SK-N-SH (cell line): Measurements from ENCODE around the gene S100A2. TPM values are rescaled to one million over a fixed set of nuclear protein-coding genes. Genes with fewer than 3 reads are reported as not detected.
A peak's percentile ranks its signal among the peaks of the same experiment; 100 is the strongest.

ENCODE experiments used
- CTCF ChIA-PET: fragments of 300-600, 350-600 bp; formaldehyde crosslinking; extraction: SDS; loops from one replicate; lab custom pipeline; 2021; lab: Yijun Ruan, JAX
- POLR2A ChIA-PET: fragments of 350-600 bp; sonication (Branson Sonifier 250); formaldehyde crosslinking; extraction: SDS; loops from one replicate; lab custom pipeline; 2020; ENCODE audit warnings: antibody characterized with exemption, inconsistent platforms; lab: Yijun Ruan, JAX
- DNase-seq: peaks from one replicate; pipeline ENCODE4 v3.0.0; 2012
- H2AFZ ChIP-seq: fragments of 200-600 bp; sonication (generic); 2 replicates; pipeline ENCODE4 v1.8.1; 2016; ENCODE audit warnings: antibody characterized with exemption, mild to moderate bottlenecking, low read depth
- H3F3A ChIP-seq: fragments of 200-600 bp; sonication (generic); replicated peaks from 2 replicates; pipeline ENCODE3; 2016; ENCODE audit warnings: antibody characterized with exemption, mild to moderate bottlenecking; ENCODE audit not compliant: insufficient read depth
- H3K27ac ChIP-seq, 2 experiments: fragments of 200-500 bp in 1 of 2; fragments of 200-600 bp in 1 of 2; sonication (Bioruptor generic) in 1 of 2; sonication (generic), shearing (Covaris generic) in 1 of 2; 2 replicates each; pipeline versions ENCODE4 v1.5.1 to v1.6.1; 2014 to 2016; ENCODE audit warnings: low read depth in 2 of 2, inconsistent platforms in 1 of 2, low read length in 1 of 2, mild to moderate bottlenecking in 1 of 2, mixed read lengths in 1 of 2
- H3K27me3 ChIP-seq: fragments of 200-600 bp; sonication (generic), shearing (Covaris generic); 2 replicates; pipeline ENCODE4 v1.6.1; 2016; ENCODE audit warnings: mixed run types; ENCODE audit not compliant: insufficient read depth
- H3K36me3 ChIP-seq, 2 experiments: fragments of 200-500 bp in 1 of 2; fragments of 200-600 bp in 1 of 2; sonication (Bioruptor generic) in 1 of 2; sonication (generic) in 1 of 2; replicated peaks in 1 of 2; 2 replicates each; pipeline versions ENCODE3 to v1.5.1; 2014 to 2016; ENCODE audit warnings: low read length in 1 of 2, mild to moderate bottlenecking in 1 of 2; ENCODE audit not compliant: insufficient read depth in 2 of 2, control insufficient read depth in 1 of 2
- H3K4me1 ChIP-seq, 2 experiments: fragments of 200-500 bp in 1 of 2; fragments of 200-600 bp in 1 of 2; sonication (Bioruptor generic) in 1 of 2; sonication (generic), shearing (Covaris generic) in 1 of 2; 2 replicates each; pipeline versions ENCODE4 v1.5.1 to v1.6.1; 2014 to 2016; ENCODE audit warnings: low read depth in 1 of 2, low read length in 1 of 2, mixed run types in 1 of 2; ENCODE audit not compliant: insufficient read depth in 2 of 2, control insufficient read depth in 1 of 2
- H3K4me2 ChIP-seq: fragments of 200-600 bp; sonication (generic), shearing (Covaris generic); 2 replicates; pipeline ENCODE4 v1.6.1; 2017; ENCODE audit warnings: mixed run types
- H3K4me3 ChIP-seq, 2 experiments: fragments of 200-500 bp in 1 of 2; fragments of 200-600 bp in 1 of 2; sonication (Bioruptor generic) in 1 of 2; sonication (generic), shearing (Covaris generic) in 1 of 2; 2 replicates each; pipeline versions ENCODE4 v1.5.1 to v1.8.1; 2014 to 2016; ENCODE audit warnings: low read depth in 2 of 2, inconsistent platforms in 1 of 2, low read length in 1 of 2, mild to moderate bottlenecking in 1 of 2, mixed read lengths in 1 of 2, moderate library complexity in 1 of 2
- H3K79me2 ChIP-seq: fragments of 200-600 bp; sonication (generic); 2 replicates; pipeline ENCODE4 v1.8.1; 2017; ENCODE audit warnings: mild to moderate bottlenecking; ENCODE audit not compliant: insufficient read depth
- H3K9ac ChIP-seq: fragments of 200-600 bp; sonication (generic); 2 replicates; pipeline ENCODE4 v1.6.1; 2017; ENCODE audit warnings: mixed run types
- H3K9me2 ChIP-seq: fragments of 200-600 bp; sonication (generic); 2 replicates; pipeline ENCODE4 v1.6.1; 2017; ENCODE audit warnings: mixed run types
- H3K9me3 ChIP-seq: fragments of 200-600 bp; sonication (generic); 2 replicates; pipeline ENCODE4 v1.6.1; 2017; ENCODE audit warnings: mixed run types, mild to moderate bottlenecking, moderate library complexity
- H4K20me1 ChIP-seq: fragments of 200-600 bp; sonication (generic); 2 replicates; pipeline ENCODE4 v1.6.1; 2017; ENCODE audit warnings: mild to moderate bottlenecking, mixed run types; ENCODE audit not compliant: insufficient read depth
- ELF1 ChIP-seq: IDR thresholded peaks from 2 replicates; pipeline ENCODE4 v1.4.0; 2012
- EZH2phosphoT487 ChIP-seq: fragments of 200-600 bp; sonication (generic); IDR thresholded peaks from 2 replicates; pipeline ENCODE4 v1.6.1; 2017; ENCODE audit warnings: low read depth, mixed run types, mild to moderate bottlenecking, antibody characterized with exemption, moderate library complexity, borderline replicate concordance
- FOSL2 ChIP-seq: IDR thresholded peaks from 2 replicates; pipeline ENCODE4 v1.4.0; 2012; ENCODE audit warnings: low read depth, mild to moderate bottlenecking, moderate library complexity, borderline replicate concordance
- FOXJ3 ChIP-seq: sonication (generic); formaldehyde crosslinking; IDR thresholded peaks from 2 replicates; pipeline ENCODE4 v1.5.1; 2020; ENCODE audit warnings: mild to moderate bottlenecking, missing genetic modification reagents
- FOXM1 ChIP-seq: IDR thresholded peaks from 2 replicates; pipeline ENCODE4 v1.4.0; 2012; ENCODE audit warnings: low read depth, mild to moderate bottlenecking
- GATA2 ChIP-seq: sonication (generic); formaldehyde crosslinking; IDR thresholded peaks from 2 replicates; pipeline ENCODE4 v1.5.0; 2020; ENCODE audit warnings: mild to moderate bottlenecking, missing genetic modification reagents
- IRF3 ChIP-seq: fragments of 150-350 bp; IDR thresholded peaks from 2 replicates; pipeline ENCODE4 v1.6.1; 2016; ENCODE audit warnings: mild to moderate bottlenecking, low read depth, low read length
- JUND ChIP-seq: IDR thresholded peaks from 2 replicates; pipeline ENCODE4 v1.4.0; 2012
- MEF2A ChIP-seq: IDR thresholded peaks from 2 replicates; pipeline ENCODE4 v1.4.0; 2012; ENCODE audit warnings: low read depth, borderline replicate concordance
- NRF1 ChIP-seq: IDR thresholded peaks from 2 replicates; pipeline ENCODE4 v1.6.1; 2012; ENCODE audit warnings: low read depth, mild to moderate bottlenecking, low read length
- RAD21 ChIP-seq: IDR thresholded peaks from 2 replicates; pipeline ENCODE4 v1.6.1; 2012; ENCODE audit warnings: mild to moderate bottlenecking, low read length
- RFX5 ChIP-seq: IDR thresholded peaks from 2 replicates; pipeline ENCODE4 v1.6.1; 2012; ENCODE audit warnings: mild to moderate bottlenecking, improper control_type of control experiment, low read length
- RXRA ChIP-seq: IDR thresholded peaks from 2 replicates; pipeline ENCODE4 v1.4.0; 2012; ENCODE audit warnings: low read depth, mild to moderate bottlenecking, borderline replicate concordance
- SIN3A ChIP-seq: IDR thresholded peaks from 2 replicates; pipeline ENCODE4 v1.6.1; 2012; ENCODE audit warnings: low read depth, mild to moderate bottlenecking, low read length, moderate library complexity, borderline replicate concordance
- SMC3 ChIP-seq: IDR thresholded peaks from 2 replicates; pipeline ENCODE4 v1.6.1; 2012; ENCODE audit warnings: low read depth, low read length, improper control_type of control experiment
- TAF1 ChIP-seq: IDR thresholded peaks from 2 replicates; pipeline ENCODE4 v1.6.1; 2012; ENCODE audit warnings: low read depth, mild to moderate bottlenecking, low read length, moderate library complexity, borderline replicate concordance
- TEAD4 ChIP-seq: IDR thresholded peaks from 2 replicates; pipeline ENCODE4 v1.4.0; 2012; ENCODE audit warnings: mild to moderate bottlenecking, borderline replicate concordance; ENCODE audit not compliant: insufficient read depth
- USF1 ChIP-seq: IDR thresholded peaks from 2 replicates; pipeline ENCODE4 v1.4.0; 2012; ENCODE audit warnings: low read depth, borderline replicate concordance
- USF2 ChIP-seq: fragments of 150-350 bp; IDR thresholded peaks from 2 replicates; pipeline ENCODE4 v1.6.1; 2017; ENCODE audit warnings: antibody characterized with exemption, low read length, low read depth, borderline replicate concordance
- ZBTB33 ChIP-seq: IDR thresholded peaks from 2 replicates; pipeline ENCODE4 v1.4.0; 2012; ENCODE audit warnings: low read depth, borderline replicate concordance
- WGBS: methylation state at CpG from one replicate; pipeline ENCODE4 v1.1.6; 2017; ENCODE audit warnings: low lambda C conversion rate; 5-methylcytosine and 5-hydroxymethylcytosine counted together
- polyA plus RNA-seq, 3 experiments: library from polyadenylated mRNA; depleted of rRNA; stranded (reverse); fragments of >200 nt; gene quantifications; 2 replicates each; pipeline ENCODE4 v1.2.3, GENCODE V29; 2012
- TF ChIP-seq, protein P1 (sequence below): fragments of 200-600 bp; sonication (generic); IDR thresholded peaks from 2 replicates; pipeline ENCODE4 v1.6.1; 2017; ENCODE audit warnings: antibody characterized with exemption, mild to moderate bottlenecking, moderate library complexity
- TF ChIP-seq, protein P2 (sequence below): IDR thresholded peaks from 2 replicates; pipeline ENCODE4; 2012
- TF ChIP-seq, protein P3 (sequence below): IDR thresholded peaks from 2 replicates; pipeline ENCODE4 v1.4.0; 2012; ENCODE audit warnings: low read depth

The S100A2 gene
- polyA plus RNA-seq, 1 of the 3 experiments (the other 2 are of a cell fraction), result 31.4 TPM

DNA sequence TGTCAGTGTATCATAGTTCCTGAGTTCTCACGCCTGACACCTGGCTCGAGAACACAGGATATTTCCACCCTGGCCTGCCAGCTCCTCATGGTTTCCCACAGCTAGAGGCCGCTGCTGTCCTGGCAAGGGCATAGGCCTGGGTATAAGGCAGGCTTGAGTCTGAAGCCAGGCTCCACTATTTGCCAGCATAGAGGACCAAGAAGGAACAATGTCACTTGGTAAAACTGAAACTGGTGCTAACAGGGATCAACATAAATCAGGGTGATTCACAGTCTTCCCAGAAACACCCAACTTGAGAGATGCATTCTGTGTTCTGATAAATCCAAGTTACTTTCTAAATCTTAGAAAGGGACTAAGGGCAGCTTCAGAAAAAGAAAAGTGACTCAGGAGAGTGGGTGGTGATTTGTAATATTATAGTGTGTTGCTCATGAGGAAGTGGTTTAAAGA lies 6.9 kb upstream of the S100A2 start:
- no peaks in the 10 kb centered on the region for H3K79me2 ChIP-seq
- no peaks in the 10 kb centered on the region for H3K9me3 ChIP-seq
- ChIA-PET POLR2A (interaction anchor here (2.1 kb wide), 1 partner anchor 62 kb away, joined by 12 read pairs; the partner anchor contains the start of gene CHTOP), CTCF (interaction anchor here (0.6 to 7.4 kb wide), 39 partner anchors 9 to 220 kb away, joined by 3 to 283 read pairs (median 5); partner anchors contain the start of genes CHTOP, NPR1, S100A14 and S100A16)
- H3K4me3 ChIP-seq, result no peak overlapping the region
- H3K4me2 ChIP-seq, result peak overlapping the region; percentile 7; the same call in 1 of the 2 replicates
- H3K9ac ChIP-seq, result peak overlapping the region; percentile 33; the same call in 1 of the 2 replicates
- H3F3A ChIP-seq, result peaks cover 22% of the 10 kb centered on the region
- no peaks in the 10 kb centered on the region for H3K27me3 ChIP-seq
- no peaks in the 10 kb centered on the region for H3K9me2 ChIP-seq
- DNase-seq, result peak; percentile 78
- WGBS, result 0% methylated on average over 3 of the region's 3 CpGs
- H3K4me1 ChIP-seq, result peaks cover 12 to 15% of the 10 kb centered on the region in 2 experiments
- H3K36me3 ChIP-seq, result no peaks in the 10 kb centered on the region
- H2AFZ ChIP-seq, result peak overlapping the region; percentile 79
- no peaks in the 10 kb centered on the region for H4K20me1 ChIP-seq
- H3K27ac ChIP-seq, result peak overlapping the region; percentile 4 to 77; a peak in 3 of 4 replicates
- TF ChIP-seq JUND (no peak), USF1 (no peak), SIN3A (0 out of 2 replicates have a peak, but pooled peaks have one; percentile 53), ZBTB33 (no peak), FOSL2 (no peak), RAD21 (peak; percentile 91), MEF2A (no peak), USF2 (no peak), NRF1 (no peak), FOXJ3 (no peak), IRF3 (0 out of 2 replicates have a peak, but pooled peaks have one; percentile 13), EZH2phosphoT487 (no peak), SMC3 (peak; percentile 73), TAF1 (no peak; the same call in 1 of the 2 replicates), TEAD4 (no peak), RXRA (no peak), FOXM1 (no peak), GATA2 (no peak), ELF1 (no peak), RFX5 (no peak)
- TF ChIP-seq, protein P1, sequence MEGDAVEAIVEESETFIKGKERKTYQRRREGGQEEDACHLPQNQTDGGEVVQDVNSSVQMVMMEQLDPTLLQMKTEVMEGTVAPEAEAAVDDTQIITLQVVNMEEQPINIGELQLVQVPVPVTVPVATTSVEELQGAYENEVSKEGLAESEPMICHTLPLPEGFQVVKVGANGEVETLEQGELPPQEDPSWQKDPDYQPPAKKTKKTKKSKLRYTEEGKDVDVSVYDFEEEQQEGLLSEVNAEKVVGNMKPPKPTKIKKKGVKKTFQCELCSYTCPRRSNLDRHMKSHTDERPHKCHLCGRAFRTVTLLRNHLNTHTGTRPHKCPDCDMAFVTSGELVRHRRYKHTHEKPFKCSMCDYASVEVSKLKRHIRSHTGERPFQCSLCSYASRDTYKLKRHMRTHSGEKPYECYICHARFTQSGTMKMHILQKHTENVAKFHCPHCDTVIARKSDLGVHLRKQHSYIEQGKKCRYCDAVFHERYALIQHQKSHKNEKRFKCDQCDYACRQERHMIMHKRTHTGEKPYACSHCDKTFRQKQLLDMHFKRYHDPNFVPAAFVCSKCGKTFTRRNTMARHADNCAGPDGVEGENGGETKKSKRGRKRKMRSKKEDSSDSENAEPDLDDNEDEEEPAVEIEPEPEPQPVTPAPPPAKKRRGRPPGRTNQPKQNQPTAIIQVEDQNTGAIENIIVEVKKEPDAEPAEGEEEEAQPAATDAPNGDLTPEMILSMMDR, result peak; percentile 96
- TF ChIP-seq, protein P2, sequence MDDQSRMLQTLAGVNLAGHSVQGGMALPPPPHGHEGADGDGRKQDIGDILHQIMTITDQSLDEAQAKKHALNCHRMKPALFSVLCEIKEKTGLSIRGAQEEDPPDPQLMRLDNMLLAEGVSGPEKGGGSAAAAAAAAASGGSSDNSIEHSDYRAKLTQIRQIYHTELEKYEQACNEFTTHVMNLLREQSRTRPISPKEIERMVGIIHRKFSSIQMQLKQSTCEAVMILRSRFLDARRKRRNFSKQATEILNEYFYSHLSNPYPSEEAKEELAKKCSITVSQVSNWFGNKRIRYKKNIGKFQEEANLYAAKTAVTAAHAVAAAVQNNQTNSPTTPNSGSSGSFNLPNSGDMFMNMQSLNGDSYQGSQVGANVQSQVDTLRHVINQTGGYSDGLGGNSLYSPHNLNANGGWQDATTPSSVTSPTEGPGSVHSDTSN, result no peak
- TF ChIP-seq, protein P3, sequence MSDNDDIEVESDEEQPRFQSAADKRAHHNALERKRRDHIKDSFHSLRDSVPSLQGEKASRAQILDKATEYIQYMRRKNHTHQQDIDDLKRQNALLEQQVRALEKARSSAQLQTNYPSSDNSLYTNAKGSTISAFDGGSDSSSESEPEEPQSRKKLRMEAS, result peak; percentile 62; the same call in 1 of the 2 replicates
